ENCODE data around the gene GMEB2.
"Not testable (repeated sequence)": the region's sequence is repeated elsewhere in the genome, so short reads cannot be mapped to it uniquely, and the experiment has no call there.

Gene GMEB2

GRCh38 chr20:63568986-63569949 lies 57.6 kb downstream of the GMEB2 start:
- FAIRE-seq = no peak

- FAIRE-seq = no peak
Measured at GRCh38 chr20:63568170-63568981, 58.5 kb downstream of the GMEB2 start.

GRCh38 chr20:63567386-63568169 lies 59.3 kb downstream of the GMEB2 start:
- FAIRE-seq = no peak

- FAIRE-seq = no peak
Measured at GRCh38 chr20:63567136-63567385, 59.8 kb downstream of the GMEB2 start.

GRCh38 chr20:63566395-63567135 lies 60.3 kb downstream of the GMEB2 start:
- no peak for FAIRE-seq

- no peak for FAIRE-seq
Measured at GRCh38 chr20:63565699-63566335, 61.1 kb downstream of the GMEB2 start.

- FAIRE-seq = no peak
Measured at GRCh38 chr20:63565021-63565698, 61.7 kb downstream of the GMEB2 start.

- FAIRE-seq = no peak
Measured at GRCh38 chr20:63564036-63564810, 62.7 kb downstream of the GMEB2 start.

GRCh38 chr20:63563225-63563935 lies 63.5 kb downstream of the GMEB2 start:
- FAIRE-seq = no peak

- FAIRE-seq = no peak
Measured at GRCh38 chr20:63562461-63563224, 64.3 kb downstream of the GMEB2 start.

- no peak for FAIRE-seq
Measured at GRCh38 chr20:63561624-63562396, 65.1 kb downstream of the GMEB2 start.

GRCh38 chr20:63560856-63561609 lies 65.9 kb downstream of the GMEB2 start:
- no peak for FAIRE-seq

- FAIRE-seq = no peak
Measured at GRCh38 chr20:63560333-63560805, 66.5 kb downstream of the GMEB2 start.

- not testable (repeated sequence) for FAIRE-seq
Measured at GRCh38 chr20:63559485-63560332, 67.2 kb downstream of the GMEB2 start.

GRCh38 chr20:63558804-63559484 lies 68.0 kb downstream of the GMEB2 start:
- FAIRE-seq = no peak

GRCh38 chr20:63557481-63557891 lies 69.4 kb downstream of the GMEB2 start:
- FAIRE-seq = no peak

Measured in endometrium (tissue), 2 donors.